Endothelial cell (in vitro differentiated cells): ENCODE data around the gene NECAB3. TPM values are rescaled to one million over a fixed set of nuclear protein-coding genes. Genes with fewer than 3 reads are reported as not detected.
A peak's percentile ranks its signal among the peaks of the same experiment; 100 is the strongest.

Experiments used
- DNase-seq: peaks from one replicate; pipeline ENCODE4 v3.0.0; 2021; ENCODE audit warnings: low spot score
- H3K27ac Mint-ChIP-seq: one replicate; pipeline ENCODE4 v1.8.0; 2021; ENCODE audit warnings: mixed read lengths, inconsistent platforms; ENCODE audit not compliant: unreplicated experiment
- H3K27me3 Mint-ChIP-seq: one replicate; pipeline ENCODE4 v1.8.0; 2021; ENCODE audit warnings: mild to moderate bottlenecking, moderate library complexity, mixed read lengths, inconsistent platforms; ENCODE audit not compliant: unreplicated experiment
- H3K36me3 Mint-ChIP-seq: one replicate; pipeline ENCODE4 v1.8.0; 2021; ENCODE audit warnings: mild to moderate bottlenecking, low read depth, mixed read lengths, inconsistent platforms; ENCODE audit not compliant: unreplicated experiment
- H3K4me1 Mint-ChIP-seq: one replicate; pipeline ENCODE4 v1.8.0; 2021; ENCODE audit warnings: mild to moderate bottlenecking, mixed read lengths, inconsistent platforms; ENCODE audit not compliant: unreplicated experiment
- H3K4me3 Mint-ChIP-seq: one replicate; pipeline ENCODE4 v1.8.0; 2021; ENCODE audit warnings: mild to moderate bottlenecking, mixed read lengths, inconsistent platforms; ENCODE audit not compliant: unreplicated experiment
- H3K9me3 Mint-ChIP-seq: one replicate; pipeline ENCODE4 v1.8.0; 2021; ENCODE audit warnings: mixed read lengths, inconsistent platforms; ENCODE audit not compliant: unreplicated experiment
- CTCF ChIP-seq: fragments of 200-600 bp; sonication (generic); IDR thresholded peaks from one replicate; pipeline ENCODE4 v1.5.0; 2021; ENCODE audit warnings: antibody characterized with exemption; ENCODE audit not compliant: unreplicated experiment
- total RNA-seq: library from RNA; stranded (reverse); fragmentation: NEBNext Ultra II Directional; extraction: Animal tissue kit (Norgen Biotek cat#: 25700); gene quantifications from one replicate; pipeline ENCODE4 v1.2.1, GENCODE V29; 2021; ENCODE audit not compliant: unreplicated experiment

The NECAB3 gene
- total RNA-seq, 1 donor from 2014 or later, result 9.8 TPM

DNA sequence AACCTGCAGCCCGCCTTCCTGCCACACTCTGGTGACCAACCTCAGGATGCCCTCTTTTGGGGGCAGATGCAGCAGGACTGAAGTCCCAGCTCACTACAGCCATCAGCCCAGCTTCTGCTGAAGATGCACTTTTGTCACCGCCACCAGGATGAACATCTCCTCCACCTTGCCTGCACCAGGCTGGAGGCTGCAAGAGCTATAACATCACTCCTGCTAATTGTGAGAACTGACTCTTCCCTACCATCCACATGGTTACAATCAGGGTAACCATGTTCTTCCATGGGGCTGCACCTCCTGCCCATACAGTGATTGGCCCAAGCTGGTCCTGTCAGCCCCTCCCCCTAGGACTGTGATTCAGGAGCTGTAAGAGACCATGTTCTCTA is 9.5 kb downstream of the NECAB3 start:
- DNase-seq, result no peak
- H3K27ac Mint-ChIP-seq, result no peak overlapping the region
- H3K4me1 Mint-ChIP-seq, result peaks cover 19% of the 10 kb centered on the region
- H3K9me3 Mint-ChIP-seq, result no peaks in the 10 kb centered on the region
- no peak for TF ChIP-seq CTCF
- H3K4me3 Mint-ChIP-seq, result no peak overlapping the region
- peaks cover 6% of the 10 kb centered on the region for H3K36me3 Mint-ChIP-seq
- H3K27me3 Mint-ChIP-seq, result peaks cover 31% of the 10 kb centered on the region

GRCh38 chr20:33664085-33664761 is 10.0 kb downstream of the NECAB3 start:
- DNase-seq, result no peak
- Mint-ChIP-seq H3K27ac (no peak overlapping the region), H3K27me3 (peaks cover 31% of the 10 kb centered on the region), H3K4me3 (peak overlapping the region; percentile 65), H3K9me3 (no peaks in the 10 kb centered on the region), H3K36me3 (peaks cover 6% of the 10 kb centered on the region), H3K4me1 (peaks cover 18% of the 10 kb centered on the region)
- TF ChIP-seq CTCF, result no peak

GRCh38 chr20:33663161-33664084 is 10.8 kb downstream of the NECAB3 start:
- H3K36me3 Mint-ChIP-seq, result peaks cover under 1% of the 10 kb centered on the region
- peak; percentile 66 for DNase-seq
- H3K4me1 Mint-ChIP-seq, result peaks cover 18% of the 10 kb centered on the region
- TF ChIP-seq CTCF, result no peak
- H3K4me3 Mint-ChIP-seq, result peak overlapping the region; percentile 51
- H3K27ac Mint-ChIP-seq, result no peak overlapping the region
- H3K9me3 Mint-ChIP-seq, result no peaks in the 10 kb centered on the region
- H3K27me3 Mint-ChIP-seq, result peaks cover 31% of the 10 kb centered on the region

DNA sequence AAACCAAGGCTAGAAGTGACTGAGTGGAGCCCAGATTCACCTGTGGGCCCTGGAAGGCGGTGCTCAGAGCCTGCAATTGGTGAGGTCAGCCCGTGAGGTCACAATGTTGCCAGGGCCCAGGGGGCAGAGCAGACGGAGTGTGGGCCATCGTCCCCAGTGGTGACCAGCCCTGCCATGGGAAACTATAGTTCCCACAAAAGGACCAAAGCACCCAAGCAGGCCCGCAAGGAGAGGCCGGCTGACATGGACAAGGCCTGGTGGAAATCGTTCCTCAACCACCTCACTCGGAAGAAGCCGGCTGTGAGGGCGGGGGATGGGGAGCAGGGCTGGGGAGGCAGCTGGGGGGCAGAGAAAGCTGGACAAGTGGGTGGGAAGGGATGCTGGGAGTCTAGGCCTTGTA is 12.1 kb downstream of the NECAB3 start, which contains the start of gene C20orf144:
TSS of gene C20orf144 (plus strand) at position 156 of the 400 bp plus-strand sequence. CDS start at position 175, 19 bp downstream.
- Mint-ChIP-seq H3K27ac (no peak within 1 kb of the TSS), H3K36me3 (no peaks in the 10 kb centered on the region), H3K27me3 (peaks cover 29% of the 10 kb centered on the region), H3K4me1 (peaks cover 18% of the 10 kb centered on the region), H3K9me3 (no peaks in the 10 kb centered on the region), H3K4me3 (peak within 1 kb of the TSS; percentile 77)
- DNase-seq, result no peak
- TF ChIP-seq CTCF, result no peak
